ENCODE results near the gene CMIP. TPM values are rescaled to one million over a fixed set of nuclear protein-coding genes. Genes with fewer than 3 reads are reported as not detected.

Gene CMIP
- total and polyA plus RNA-seq, 3 donors from 2014 or later: 34.9 to 72.5 (median 42.0) TPM

- H3K36me3 ChIP-seq (ENCODE audit: low read depth, missing control alignments): no peaks in the 10 kb centered on the region
- H3K4me1 ChIP-seq: peaks cover 26% of the 10 kb centered on the region
- 84 to 90% methylated on average over 22 to 23 of the region's 23 CpGs for WGBS, 2 donors
- no peaks in the 10 kb centered on the region for H3K27me3 ChIP-seq
- intact Hi-C loops (cut with DNase I; ENCODE audit: low total_unique reads): no loop called here
- H3K9me3 ChIP-seq: no peaks in the 10 kb centered on the region
- TF ChIP-seq CTCF (IDR thresholded peaks at IDR 0.05): no peak
- TF ChIP-seq POLR2A (IDR thresholded peaks at IDR 0.05): no peak
- no peak overlapping the region for H3K27ac ChIP-seq
- DNase-seq: no peak
- no peak overlapping the region for H3K4me3 ChIP-seq
Observed at GRCh38 chr16:81669473-81670350, 225.1 kb downstream of the CMIP start.

DNA sequence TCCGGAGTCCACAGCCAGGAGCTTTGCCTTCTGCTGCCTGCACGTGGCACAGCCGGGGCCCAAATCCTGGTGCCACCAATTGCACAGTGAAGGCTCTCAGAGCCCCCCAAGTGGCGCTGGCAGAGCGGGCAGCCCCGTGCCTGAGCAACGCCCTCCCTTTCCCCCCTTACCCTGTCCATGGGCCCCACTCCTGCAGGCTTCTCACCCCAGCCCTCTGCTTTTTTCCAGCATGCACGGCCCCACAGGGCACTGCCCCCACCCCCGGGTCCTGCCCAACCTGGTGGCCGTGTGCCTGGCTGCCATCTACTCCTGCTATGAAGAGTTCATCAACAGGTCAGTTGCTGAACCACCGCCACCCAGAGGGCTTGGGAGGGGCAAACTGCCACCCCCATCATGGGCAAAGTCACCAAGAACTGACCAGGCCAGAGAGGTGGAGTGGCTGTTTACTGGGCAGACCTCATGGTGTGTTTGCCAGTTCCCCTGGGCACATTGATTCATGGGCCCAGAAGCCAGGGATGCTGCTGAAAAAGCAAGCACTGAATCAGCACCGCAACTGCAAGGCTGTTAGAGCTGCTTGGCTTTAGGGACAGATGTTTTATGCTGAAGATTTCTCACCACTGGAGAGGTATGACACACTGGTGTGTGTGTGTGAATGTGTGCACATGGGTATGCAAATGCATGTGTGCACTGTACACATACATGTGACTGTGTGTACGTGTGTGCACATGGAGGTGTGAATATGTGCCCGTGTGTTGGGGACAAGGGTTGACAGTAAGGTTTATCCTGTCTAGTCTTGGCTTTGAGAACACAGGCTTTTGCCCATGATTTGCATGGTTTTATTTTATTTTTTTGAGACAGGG is 227.4 kb downstream of the CMIP start:
- no peak overlapping the region for H3K27ac ChIP-seq
- no peak for TF ChIP-seq CTCF (IDR thresholded peaks at IDR 0.05)
- TF ChIP-seq POLR2A (IDR thresholded peaks at IDR 0.05): no peak
- DNase-seq: no peak
- no peaks in the 10 kb centered on the region for H3K27me3 ChIP-seq
- H3K36me3 ChIP-seq (ENCODE audit: low read depth, missing control alignments): no peaks in the 10 kb centered on the region
- intact Hi-C loops (cut with DNase I; ENCODE audit: low total_unique reads): no loop called here
- peaks cover 29% of the 10 kb centered on the region for H3K4me1 ChIP-seq
- H3K9me3 ChIP-seq: no peaks in the 10 kb centered on the region
- WGBS, 2 donors: 83 to 91% methylated on average over 12 to 14 of the region's 14 CpGs
- H3K4me3 ChIP-seq: no peak overlapping the region

- intact Hi-C loops (cut with DNase I; ENCODE audit: low total_unique reads): no loop called here
- Histone ChIP-seq H3K9me3 (no peaks in the 10 kb centered on the region), H3K27me3 (no peaks in the 10 kb centered on the region), H3K27ac (no peak overlapping the region), H3K4me1 (peaks cover 30% of the 10 kb centered on the region), H3K36me3 (ENCODE audit: low read depth, missing control alignments) (no peaks in the 10 kb centered on the region), H3K4me3 (no peak overlapping the region)
- 83 to 91% methylated on average over 7 of the region's 7 CpGs for WGBS, 2 donors
- no peak for TF ChIP-seq POLR2A (IDR thresholded peaks at IDR 0.05)
- TF ChIP-seq CTCF (IDR thresholded peaks at IDR 0.05): no peak
- DNase-seq: no peak
Observed at GRCh38 chr16:81673432-81673831, 228.8 kb downstream of the CMIP start.

GRCh38 chr16:81675662-81676061 is 231.1 kb downstream of the CMIP start:
- 67 to 73% methylated on average over 3 of the region's 3 CpGs for WGBS, 2 donors
- Histone ChIP-seq H3K27ac (peak overlapping the region; percentile 16 to 67), H3K9me3 (no peaks in the 10 kb centered on the region), H3K4me1 (peaks cover 39% of the 10 kb centered on the region), H3K27me3 (no peaks in the 10 kb centered on the region), H3K4me3 (no peak overlapping the region), H3K36me3 (ENCODE audit: low read depth, missing control alignments) (no peaks in the 10 kb centered on the region)
- DNase-seq: peak; percentile 70
- intact Hi-C loops (cut with DNase I; ENCODE audit: low total_unique reads): no loop called here
- TF ChIP-seq POLR2A (IDR thresholded peaks at IDR 0.05) (no peak), CTCF (IDR thresholded peaks at IDR 0.05) (no peak)
